NOMO-1 treated with DMSO at 0.1 percent for 48 hours (cell line): ENCODE results near the gene XRRA1.
"Not testable (repeated sequence)": the region's sequence is repeated elsewhere in the genome, so short reads cannot be mapped to it uniquely, and the experiment has no call there.

ENCODE experiments used
- DNase-seq: peaks from one replicate; lab custom pipeline; 2025; ENCODE audit not compliant: unreplicated experiment; lab: John Stamatoyannopoulos, UW

Gene XRRA1, protein sequence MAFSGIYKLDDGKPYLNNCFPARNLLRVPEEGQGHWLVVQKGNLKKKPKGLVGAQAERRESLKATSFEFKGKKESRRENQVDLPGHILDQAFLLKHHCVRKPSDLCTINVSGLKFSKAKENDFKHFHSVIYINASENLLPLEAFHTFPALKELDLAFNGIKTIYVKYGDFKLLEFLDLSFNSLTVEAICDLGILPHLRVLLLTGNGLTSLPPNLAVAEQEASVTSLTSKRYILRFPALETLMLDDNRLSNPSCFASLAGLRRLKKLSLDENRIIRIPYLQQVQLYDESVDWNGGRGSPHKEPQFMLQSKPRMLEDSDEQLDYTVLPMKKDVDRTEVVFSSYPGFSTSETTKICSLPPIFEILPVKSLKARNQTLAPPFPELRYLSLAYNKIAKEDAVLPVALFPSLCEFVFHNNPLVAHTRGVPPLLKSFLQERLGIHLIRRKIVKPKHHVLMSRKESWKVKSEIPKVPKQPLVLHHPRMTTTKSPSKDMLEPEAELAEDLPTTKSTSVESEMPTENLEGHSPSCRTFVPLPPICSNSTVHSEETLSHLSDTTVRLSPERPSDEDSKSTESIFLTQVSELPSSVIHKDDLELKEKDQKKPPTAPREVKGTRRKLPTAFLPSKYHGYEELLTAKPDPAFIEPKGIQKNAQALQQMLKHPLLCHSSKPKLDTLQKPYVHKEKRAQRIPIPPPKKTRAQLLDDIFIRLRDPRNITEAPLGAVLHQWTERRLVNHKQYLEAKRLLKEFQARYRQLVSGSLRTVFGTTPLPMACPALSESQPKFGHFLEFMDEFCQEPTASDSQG

DNA sequence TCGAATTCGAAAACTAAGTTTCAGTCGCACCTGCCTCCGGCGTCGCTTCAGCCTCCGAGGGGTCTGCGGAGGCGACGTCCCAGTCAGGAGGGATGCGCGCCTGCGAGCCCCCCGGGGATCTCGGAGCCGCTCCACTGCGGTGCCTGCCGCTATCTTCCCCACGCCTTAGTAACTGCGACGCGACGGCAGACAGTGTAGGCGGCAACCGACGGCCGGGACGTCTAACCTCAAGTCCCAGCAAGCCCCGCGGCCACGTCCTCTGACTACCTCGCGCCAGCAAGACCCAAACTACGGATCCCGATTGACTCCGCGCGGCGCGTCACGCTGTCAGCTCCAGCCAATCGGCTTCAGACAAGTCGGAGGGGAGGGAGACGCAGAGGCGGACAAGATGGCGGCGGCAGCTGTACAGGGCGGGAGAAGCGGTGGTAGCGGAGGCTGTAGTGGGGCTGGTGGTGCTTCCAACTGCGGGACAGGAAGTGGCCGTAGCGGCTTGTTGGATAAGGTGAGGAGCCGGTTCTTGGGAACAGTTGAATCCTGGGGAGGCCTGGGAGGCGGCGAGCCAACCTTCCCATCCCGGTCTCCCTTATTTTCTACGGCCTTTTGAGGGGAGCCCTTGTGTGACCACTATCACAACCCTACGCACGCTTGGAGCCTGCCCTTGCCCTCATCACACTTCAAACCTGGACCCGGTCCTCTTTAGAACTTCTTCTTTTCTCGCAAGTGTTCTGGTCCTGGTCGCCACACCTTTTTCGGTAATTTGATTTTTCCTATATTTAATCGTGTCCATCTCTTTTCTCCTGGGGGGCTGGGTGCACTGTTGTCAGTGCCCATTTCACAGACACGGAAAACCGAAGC, at the start of gene XRRA1, which contains the start of gene SPCS2:
TSS of gene XRRA1 (minus strand) at position 194 of the 855 bp plus-strand sequence. CDS start 8,213 bp downstream, outside the sequence.
TSS of gene SPCS2 (plus strand) at position 369 of the 855 bp plus-strand sequence. CDS start at position 389, 20 bp downstream.
- peak; percentile 98 for DNase-seq

DNA sequence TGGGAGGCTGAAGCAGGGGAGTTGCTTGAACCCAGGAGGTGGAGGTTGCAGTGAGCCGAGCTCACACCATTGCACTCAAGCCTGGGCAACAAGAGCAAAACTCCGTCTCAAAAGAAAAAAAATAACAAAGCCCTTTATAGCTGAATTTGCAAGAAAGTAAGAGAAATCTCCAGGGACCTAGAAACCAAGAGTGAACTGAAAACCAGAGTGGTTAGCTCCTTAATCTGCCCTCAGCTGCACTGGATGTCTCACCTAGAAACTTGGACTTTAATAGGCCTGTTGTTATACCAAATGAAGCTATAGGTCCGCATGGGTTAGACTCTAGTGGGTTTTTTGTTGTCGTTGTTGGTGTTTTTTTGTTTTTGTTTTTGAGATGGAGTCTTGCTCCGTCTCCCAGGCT, 44.0 kb upstream of the XRRA1 start:
- no peak for DNase-seq

DNA sequence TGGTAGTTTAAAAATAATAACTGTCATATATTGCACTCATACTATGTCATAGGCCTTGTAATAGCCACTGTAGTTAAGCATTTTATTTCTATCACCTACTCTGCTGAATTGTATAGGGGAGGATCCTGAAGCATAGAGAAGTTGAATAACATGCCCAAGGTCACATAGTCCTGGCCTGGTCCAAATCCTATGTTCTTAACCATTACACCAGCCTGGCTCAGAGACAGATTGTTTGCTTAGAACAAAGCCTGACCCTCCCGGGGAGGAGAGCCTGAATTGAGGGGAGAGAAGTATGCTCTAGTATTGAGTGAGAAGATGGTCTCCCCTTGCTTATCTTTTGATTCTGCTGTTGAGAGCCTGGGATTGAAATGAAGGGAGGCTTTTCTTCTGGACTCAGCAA, 42.0 kb upstream of the XRRA1 start:
- no peak for DNase-seq

DNA sequence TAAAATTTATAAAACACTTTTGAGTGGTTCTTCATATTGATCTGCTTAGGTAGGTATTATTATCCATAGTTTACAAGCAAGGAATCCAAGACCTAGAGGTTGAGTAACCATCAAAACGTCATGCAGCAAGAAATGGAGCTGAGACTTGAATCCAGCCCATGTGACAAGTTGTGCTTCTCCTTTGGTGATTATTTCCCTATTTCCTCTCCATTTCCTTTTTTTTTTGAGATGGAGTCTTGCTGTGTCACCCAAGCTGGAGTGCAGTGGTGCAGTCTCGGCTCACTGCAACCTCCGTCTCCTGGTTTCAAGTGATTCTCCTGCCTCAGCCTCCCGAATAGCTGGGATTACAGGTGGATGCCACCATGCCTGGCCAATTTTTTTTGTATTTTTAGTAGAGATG, 41.3 kb upstream of the XRRA1 start:
- DNase-seq, result peak; percentile 51

DNA sequence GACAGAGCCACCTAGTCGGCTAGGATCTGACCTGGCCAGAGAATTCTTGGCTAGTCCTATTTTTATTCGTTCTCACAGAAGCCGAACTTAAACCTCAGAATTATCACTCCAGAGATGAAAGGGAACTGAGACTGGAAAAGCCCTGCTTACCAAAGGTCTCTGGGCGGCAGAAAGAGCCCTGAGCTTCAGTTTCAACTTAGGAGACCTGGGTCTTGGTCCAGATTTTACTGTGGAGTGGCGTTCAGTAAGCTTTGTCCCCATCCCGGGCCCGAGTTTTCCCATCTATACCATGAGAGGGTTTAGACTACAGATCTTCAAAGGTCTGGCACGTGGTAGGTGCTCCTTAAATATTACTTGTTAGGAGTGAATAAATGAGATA, 40.4 kb upstream of the XRRA1 start:
- DNase-seq, result no peak

DNA sequence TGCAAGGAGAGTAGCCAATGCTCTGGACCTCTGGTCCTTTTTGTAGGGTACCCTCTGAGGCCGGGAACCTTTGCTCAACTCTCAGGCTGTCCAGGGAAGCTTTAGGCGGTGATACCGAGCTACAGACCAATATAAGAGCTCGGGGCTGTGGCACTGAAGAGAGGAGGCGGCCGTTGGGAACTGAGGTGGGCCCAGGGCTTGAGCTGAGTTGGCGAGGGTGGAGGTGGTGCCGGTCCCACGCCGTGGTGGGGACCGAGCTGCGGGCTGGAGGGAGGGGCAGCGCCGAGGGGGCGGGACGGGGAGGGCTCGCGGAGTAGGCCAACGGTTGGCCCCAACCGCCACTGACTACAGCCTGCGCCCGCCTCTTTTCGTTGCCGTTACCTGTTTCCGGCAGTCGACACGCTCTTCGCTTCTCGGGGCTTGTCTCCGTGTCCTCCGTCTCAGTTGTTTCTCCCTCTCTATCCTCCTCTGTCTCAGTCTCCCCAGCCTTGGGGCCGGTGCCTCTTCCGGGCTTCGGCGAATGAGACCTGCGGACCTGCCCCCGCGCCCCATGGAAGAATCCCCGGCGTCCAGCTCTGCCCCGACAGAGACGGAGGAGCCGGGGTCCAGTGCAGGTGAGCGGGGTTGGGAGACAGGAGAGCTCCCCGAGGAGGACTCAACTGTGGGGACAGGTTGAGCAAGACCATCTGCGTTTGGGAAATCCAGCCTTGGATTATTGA, 39.8 kb upstream of the XRRA1 start, which contains the start of gene NEU3:
TSS of gene NEU3 (plus strand) at position 393 of the 719 bp plus-strand sequence. CDS start at position 521, 128 bp downstream.
- DNase-seq, result peak; percentile 83

DNA sequence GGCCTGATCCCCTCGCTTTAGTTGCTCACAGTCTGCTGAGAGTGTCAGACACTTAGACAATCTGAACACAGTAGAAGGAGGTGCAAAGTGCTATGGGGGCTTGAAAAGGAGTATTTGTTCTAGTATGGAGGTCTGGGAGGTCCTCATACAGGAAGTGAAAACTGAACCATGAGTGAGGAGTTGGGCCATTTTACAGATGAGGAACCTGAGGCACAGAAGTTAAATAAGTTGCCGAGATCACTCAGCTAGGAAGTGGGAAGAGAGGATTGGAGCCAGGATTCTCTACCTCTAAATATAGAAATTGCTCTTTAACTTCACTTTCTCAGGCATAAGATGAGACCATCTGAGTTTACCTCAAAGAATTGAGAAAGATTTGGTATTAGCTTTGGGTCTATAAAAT, 35.8 kb upstream of the XRRA1 start:
- no peak for DNase-seq

DNA sequence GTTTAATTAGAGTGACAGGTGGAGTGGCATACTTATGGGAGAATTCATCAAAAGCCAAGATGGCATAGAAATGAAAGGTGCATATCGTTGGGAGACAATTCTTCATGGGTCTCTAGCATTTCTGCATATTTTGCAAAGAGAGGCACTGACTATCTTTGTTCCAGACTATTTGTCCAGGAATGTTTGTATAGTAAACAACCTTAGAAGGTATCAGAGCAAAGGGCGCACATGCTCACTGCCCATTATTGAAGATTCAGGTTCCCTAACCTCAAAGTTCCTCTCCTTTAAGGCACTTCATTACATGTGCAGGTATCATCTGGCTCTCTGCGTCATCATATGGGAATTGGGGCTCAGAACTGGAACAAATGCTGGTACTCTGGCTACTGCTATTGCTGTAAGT, 35.2 kb upstream of the XRRA1 start:
- DNase-seq, result no peak

DNA sequence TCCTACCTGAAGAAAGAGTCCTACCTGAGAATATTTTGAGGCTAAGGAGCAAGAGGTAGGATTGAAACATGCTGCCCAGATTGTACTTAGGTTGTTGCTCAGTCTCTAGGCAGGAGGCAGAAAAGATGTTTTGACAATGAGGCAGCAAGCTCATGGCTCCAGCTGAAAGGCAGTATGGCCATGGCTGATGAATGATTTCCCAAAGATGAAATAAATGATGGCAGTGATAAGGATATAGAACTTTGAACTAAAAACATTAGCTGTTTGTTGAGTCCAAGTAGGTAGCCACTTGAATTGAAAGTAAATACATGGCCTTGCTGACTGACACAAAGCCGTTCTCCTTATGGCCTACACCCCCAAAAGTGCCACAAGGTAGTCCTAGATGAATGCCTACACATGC, 33.0 kb upstream of the XRRA1 start:
- no peak for DNase-seq

DNA sequence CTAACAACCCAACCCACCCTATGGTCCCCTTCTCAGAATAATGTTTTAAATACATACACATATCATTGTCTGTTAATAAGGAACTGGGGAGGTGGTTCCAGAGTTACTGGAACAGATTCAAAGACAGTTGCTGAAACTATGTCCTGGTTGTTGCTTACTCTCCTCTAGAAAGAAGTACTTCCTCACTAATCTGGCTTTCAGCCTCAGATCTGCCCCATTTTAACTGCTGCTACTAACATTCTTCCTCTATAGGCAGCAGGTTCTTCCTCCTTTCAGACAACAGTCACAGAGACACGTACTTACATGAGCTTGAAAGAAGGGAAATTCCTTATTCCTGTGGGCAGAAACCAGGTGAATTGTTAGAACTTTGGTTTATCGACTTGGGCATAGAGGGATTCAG, 31.7 kb upstream of the XRRA1 start:
- DNase-seq, result peak; percentile 42

DNA sequence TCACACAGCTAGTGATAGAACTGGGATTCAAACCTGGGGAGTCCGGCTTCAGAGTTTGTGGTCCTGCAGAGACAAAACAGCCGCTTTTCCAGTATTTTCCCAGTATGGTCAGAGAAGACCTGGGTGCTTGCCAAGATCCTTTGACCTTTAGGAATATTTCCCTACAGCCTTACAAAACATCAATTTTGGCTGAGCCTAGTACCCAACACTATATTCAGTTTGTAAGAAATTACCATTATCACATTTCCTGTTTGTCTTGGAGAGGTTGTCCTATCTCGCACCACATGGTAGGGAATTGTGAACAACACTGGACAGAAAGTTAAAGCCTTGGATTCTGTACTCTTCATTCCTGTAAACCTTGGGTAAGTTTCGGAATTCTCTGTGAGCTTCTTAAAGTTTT, 29.1 kb upstream of the XRRA1 start:
- no peak for DNase-seq

DNA sequence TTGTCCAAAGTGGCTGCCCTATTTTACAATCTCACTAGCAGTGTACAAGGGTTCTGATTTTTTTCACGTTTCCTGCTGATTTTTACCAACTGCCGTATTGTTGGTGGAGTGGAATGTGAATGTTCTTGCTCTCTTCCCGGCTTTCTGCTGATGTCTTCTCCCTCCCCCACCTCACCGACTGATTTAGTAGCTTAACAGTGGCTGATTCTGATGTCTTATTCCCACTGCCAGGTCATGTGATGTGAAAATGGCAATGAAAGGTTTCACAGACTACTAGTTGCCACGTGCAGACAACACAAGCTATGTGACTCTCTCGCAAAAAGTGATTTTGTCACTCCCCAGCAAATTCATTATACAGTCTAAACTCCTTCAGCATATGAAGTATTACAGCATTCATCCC, 22.5 kb upstream of the XRRA1 start:
- DNase-seq, result no peak

DNA sequence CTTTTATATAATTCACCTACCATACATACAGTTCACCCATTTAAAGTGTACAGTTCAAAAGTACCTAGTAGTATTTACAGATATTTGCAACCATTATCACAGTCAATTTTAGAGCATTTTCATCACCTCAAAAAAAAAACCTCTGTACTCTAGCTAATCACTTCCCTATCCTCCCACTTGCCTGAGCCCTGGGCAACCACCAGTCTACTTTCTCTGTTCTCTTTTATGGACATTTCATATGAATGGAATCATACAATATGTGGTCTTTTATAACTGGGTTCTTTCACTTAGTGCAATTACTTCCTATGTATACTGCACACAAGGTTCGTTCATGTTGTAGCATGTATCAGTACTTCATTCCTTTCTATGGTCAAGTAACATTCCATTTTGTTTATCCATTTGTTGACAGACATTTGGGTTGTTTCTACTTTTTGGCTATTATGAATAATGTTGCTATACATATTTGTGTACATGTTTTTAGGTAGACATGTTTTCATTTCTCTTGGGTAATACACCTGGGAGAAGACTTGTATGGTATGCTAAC, 22.0 kb upstream of the XRRA1 start:
- no peak for DNase-seq

DNA sequence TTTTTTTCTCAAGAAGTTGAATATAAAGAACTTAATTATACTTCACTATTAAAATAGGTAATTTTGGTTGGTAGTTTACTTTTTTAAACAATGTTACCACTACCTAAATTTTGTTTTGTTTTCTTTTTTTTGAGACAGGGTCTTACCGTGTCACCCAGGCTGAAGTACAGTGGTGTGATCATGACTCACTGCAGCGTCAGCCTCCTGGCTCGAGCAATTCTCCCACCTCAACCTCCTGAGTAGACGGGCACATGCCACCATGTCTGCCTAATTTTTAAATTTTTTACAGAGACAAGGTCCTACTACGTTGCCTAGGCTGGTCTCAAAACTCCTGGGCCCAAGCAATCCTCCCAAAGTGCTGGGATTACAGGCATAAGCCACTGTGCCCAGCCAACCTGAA, 17.8 kb upstream of the XRRA1 start:
- no peak for DNase-seq

DNA sequence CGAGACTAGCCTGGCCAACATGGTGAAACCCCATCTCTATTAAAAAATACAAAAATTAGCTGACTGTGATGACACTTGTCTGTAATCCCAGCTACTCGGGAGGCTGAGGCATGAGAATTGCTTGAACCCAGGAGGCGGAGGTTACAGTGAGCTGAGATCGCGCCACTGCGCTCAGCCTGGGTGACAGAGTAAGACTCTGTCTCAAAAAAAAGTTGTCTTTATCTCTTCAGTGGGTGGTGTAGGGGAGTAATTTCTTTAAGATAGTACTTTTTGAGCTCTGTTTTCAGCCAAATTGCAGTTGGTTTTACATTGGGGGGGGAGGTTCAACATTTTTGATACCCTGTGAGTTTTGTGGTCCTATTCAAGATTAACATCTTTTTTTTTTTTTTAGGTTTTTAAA, 11.2 kb upstream of the XRRA1 start:
- not testable (repeated sequence) for DNase-seq

DNA sequence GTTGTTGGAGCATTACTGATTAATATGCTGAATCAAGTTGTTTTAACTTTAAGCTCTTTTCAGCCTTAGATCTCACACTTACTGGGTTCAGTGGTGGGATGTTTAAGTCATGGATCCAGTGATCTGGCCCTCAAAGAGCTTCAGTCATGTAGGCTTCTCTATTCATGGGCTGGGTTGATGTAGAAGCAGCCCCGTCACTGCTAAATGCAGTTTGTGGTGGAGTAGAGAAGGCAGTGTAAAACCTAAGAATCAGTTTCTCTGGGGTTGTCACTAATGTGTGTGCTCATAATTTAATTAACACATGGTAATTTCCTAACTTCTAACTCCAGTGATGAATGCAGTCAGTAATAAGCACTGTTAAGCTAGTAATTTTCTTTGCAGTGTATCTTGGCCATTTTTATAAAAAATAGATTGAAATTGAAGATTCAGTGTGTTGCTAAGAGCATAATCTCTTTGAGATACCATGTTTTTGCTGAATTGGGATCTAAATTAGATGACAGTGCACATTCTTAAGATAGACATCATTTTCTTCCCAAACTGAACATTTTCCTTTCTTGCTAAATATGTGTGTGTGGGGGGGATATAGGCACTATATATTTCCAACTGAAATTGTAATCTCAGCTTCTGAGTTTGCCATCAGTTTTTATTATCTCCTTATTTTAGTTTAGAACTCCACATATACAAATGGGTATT, 9.2 kb upstream of the XRRA1 start:
- DNase-seq, result no peak

DNA sequence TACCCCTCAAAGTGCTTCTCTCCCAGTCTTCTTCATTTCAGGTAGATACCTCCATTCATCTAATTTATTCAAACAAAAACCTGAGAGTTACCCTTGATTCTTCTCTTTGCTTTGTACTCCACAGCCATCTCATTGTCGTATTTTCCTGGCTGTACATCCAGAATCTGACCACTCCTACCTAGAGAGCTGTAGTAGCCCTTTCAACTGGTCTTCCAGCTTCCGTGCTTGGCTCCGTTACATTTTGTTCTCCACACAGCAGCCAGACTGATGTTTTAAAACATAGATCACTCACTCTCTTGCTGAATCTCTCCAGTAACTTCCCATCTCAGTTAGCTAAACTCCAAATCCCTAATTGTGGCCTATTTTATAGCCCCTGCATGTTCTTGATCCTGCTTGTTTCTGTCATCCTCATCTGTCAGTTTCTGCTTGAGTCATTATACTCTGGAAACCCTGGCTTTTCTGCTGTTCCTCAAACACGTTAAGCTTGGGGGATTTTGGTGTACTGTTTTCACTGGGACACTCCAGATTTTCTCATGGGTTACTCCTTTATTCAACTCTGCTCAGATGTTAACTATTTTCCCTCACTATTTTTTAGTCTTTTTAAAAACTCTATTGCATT, 7.6 kb upstream of the XRRA1 start:
- no peak for DNase-seq

DNA sequence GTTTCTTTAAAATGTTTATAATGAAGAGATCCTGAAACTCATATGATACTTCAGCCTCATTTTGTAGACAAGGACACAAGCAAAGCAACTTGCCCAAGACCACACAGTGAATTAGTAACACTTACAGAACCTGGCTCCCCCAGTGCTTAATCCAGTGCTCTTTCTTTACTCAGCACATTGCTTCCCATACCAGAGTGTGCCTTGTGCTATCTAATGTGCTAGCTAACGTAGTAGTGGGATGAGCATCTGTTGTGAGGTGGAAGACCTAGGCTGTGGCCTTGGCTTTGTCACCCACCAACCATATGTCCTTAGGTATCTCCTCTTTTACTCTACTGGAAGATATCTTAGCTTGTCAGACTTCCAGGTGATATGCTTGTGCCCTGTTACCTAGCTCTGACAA, 5.3 kb upstream of the XRRA1 start:
- no peak for DNase-seq

DNA sequence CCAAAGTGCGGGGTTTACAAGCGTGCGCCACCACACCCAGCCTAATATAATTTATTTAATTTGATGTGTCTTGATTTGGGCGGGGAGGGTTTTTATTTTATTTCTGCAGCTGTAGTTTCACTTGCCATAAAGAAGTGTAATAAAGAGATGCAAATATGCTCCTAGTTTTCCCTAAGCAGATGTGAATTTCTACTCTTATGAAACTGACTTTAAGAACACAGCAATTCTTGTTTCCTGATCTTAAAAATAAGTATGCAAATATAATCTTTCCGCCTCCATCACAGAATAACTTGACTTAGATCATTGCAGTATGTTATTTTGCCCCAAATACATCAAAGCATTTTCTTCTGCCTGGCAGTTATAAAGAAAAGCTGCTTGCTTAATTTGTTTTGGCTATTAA, 4.6 kb upstream of the XRRA1 start:
- DNase-seq, result no peak
